Aorta (tissue), 5 donors: ENCODE results near the gene AIP. TPM values are rescaled to one million over a fixed set of nuclear protein-coding genes. Genes with fewer than 3 reads are reported as not detected.

ENCODE experiments used
- ATAC-seq: fragments of 200-7000 bp; cut with Tn5 transposase; one replicate; pipeline ENCODE4 v1.9.1; 2022; ENCODE audit warnings: moderate library complexity; ENCODE audit not compliant: low FRiP score
- DNase-seq, 2 donors: peaks; one replicate each; pipeline ENCODE4 v3.0.0-alpha.2; 2020
- H3K27ac ChIP-seq, 2 donors: one replicate each; pipeline ENCODE4 v1.5.1; 2013; ENCODE audit warnings: low read length in 2 of 2, mild to moderate bottlenecking in 2 of 2, moderate library complexity in 2 of 2, control low read depth in 1 of 2, inconsistent platforms in 1 of 2, low read depth in 1 of 2
- H3K27me3 ChIP-seq, 2 donors: one replicate each; pipeline ENCODE4 v1.6.1; 2013; ENCODE audit warnings: control low read depth in 1 of 2, low read length in 1 of 2, mild to moderate bottlenecking in 1 of 2, moderate library complexity in 1 of 2; ENCODE audit not compliant: insufficient read depth in 2 of 2, control insufficient read depth in 1 of 2
- H3K36me3 ChIP-seq, 2 donors: one replicate each; pipeline ENCODE4 v1.6.1; 2013; ENCODE audit warnings: control low read depth in 1 of 2, low read length in 1 of 2, mild to moderate bottlenecking in 1 of 2; ENCODE audit not compliant: insufficient read depth in 2 of 2, control insufficient read depth in 1 of 2
- H3K4me1 ChIP-seq, 2 donors: one replicate each; pipeline ENCODE4 v1.6.1; 2013; ENCODE audit warnings: low read length in 2 of 2, control low read depth in 1 of 2, mild to moderate bottlenecking in 1 of 2, moderate library complexity in 1 of 2; ENCODE audit not compliant: insufficient read depth in 2 of 2, control insufficient read depth in 1 of 2
- H3K4me3 ChIP-seq, 2 donors: one replicate each; pipeline ENCODE4 v1.5.1; 2013; ENCODE audit warnings: low read length in 2 of 2, control low read depth in 1 of 2, mild to moderate bottlenecking in 1 of 2
- H3K9me3 ChIP-seq: one replicate; pipeline ENCODE4 v1.6.1; 2013; ENCODE audit warnings: mild to moderate bottlenecking, low read length; ENCODE audit not compliant: control insufficient read depth
- WGBS, 2 donors: extraction: QIAGEN DNeasy Blood & Tissue Kit; methylation state at CpG; one replicate each; pipeline ENCODE4 v1.1.7; 2013; 5-methylcytosine and 5-hydroxymethylcytosine counted together
- intact Hi-C, 2 donors: fragments of 100-400 bp; cut with DNase I; formaldehyde crosslinking; loops; one replicate each; pipeline versions ENCODE4 v1.14.2 to v1.15.0; 2022
- polyA plus RNA-seq, 2 donors: library from polyadenylated mRNA; stranded (reverse); fragments of 200-250 nt; gene quantifications; one replicate each; pipeline ENCODE4 v1.2.3, GENCODE V29; 2013
- total RNA-seq, 2 donors: library from RNA; stranded (reverse); fragmentation: NEBNext Ultra II Directional; extraction: Animal tissue kit (Norgen Biotek cat#: 25700); gene quantifications; one replicate each; pipeline ENCODE4 v1.2.1, GENCODE V29; 2021
- donor health status: healthy with polysubstance abuse.
- donor health status: Bipolar disorder and iron deficiency.
- donor health status: DM: no; HTN: no; CAD: no.
- donor health status: DM: no; HTN: no; CAD: no.
- donor health status: DM: yes; HTN: yes; CAD: no.

AIP gene
- total and polyA plus RNA-seq, 4 donors, result 61.2 to 141 (median 83.8) TPM

DNA sequence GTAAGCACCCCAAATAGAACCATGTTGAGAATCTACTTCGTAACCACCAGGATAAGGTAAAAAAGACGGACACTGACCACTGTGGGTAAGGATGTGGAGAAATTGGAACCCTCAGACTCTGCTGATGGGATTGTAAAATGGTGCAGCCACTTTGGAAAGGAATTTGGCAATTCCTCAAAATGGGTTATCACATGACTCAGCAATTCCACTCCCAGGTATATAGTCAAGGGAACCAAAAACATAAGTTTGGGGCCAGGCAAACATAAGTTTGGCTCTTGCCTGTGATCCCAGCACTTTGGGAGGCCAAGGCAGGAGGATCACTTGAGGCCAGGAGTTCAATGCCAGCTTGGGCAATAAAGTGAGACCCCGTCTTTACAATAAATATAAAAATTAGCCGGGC lies 45.5 kb downstream of the AIP start:
- Histone ChIP-seq H3K36me3 (no peaks in the 10 kb centered on the region), H3K27me3 (no peaks in the 10 kb centered on the region), H3K4me1 (no peaks in the 10 kb centered on the region), H3K27ac (no peak overlapping the region), H3K4me3 (no peak overlapping the region), H3K9me3 (no peaks in the 10 kb centered on the region)
- WGBS, 2 donors, result 95% methylated on average over 4 of the region's 4 CpGs
- no peak for DNase-seq
- ATAC-seq, result no peak
- intact Hi-C loops, result no loop called here

DNA sequence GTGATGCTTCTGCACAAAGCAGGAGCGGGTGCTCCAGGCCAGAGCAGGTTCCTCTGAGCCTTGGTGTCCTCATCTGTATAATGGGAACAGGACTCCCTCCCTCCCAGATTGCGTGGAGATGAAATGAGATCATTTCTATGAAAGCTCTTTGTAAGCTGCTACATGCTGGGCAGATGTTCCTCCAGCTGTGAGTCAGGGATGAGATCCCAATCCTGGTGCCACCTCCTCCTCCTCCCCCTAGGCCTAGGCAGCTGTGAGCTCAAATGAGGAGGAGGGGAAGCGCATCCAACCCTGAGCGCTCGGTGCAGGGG lies 47.4 kb downstream of the AIP start:
- intact Hi-C loops, result no loop called here
- Histone ChIP-seq H3K4me1 (no peaks in the 10 kb centered on the region), H3K4me3 (no peak overlapping the region), H3K36me3 (no peaks in the 10 kb centered on the region), H3K27me3 (no peaks in the 10 kb centered on the region), H3K9me3 (no peaks in the 10 kb centered on the region), H3K27ac (no peak overlapping the region)
- WGBS, 2 donors, result 88 to 94% methylated on average over 5 of the region's 5 CpGs
- no peak for ATAC-seq
- no peak for DNase-seq

DNA sequence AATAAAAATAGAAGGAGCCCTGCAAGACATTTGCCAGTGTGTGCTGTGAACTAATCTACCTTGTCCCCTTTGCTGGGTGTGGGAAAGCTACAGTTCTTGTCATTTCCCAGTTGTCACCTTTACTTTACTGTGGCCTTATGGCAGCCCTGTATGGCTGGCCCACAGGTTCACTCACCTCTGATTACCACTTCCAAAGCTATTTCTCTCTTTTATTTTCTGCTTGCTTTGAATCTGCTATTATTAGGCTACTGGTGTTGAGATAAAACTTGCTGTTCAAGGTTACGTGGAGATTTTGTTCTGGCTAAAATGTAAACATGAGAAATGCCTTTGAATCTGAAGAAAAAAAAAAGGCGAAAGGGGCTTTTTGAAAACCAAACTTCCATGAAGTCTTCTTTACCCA lies 50.1 kb downstream of the AIP start:
- ATAC-seq (no peak), DNase-seq (no peak)
- intact Hi-C loops, result no loop called here
- H3K4me1 ChIP-seq, result no peaks in the 10 kb centered on the region
- no peaks in the 10 kb centered on the region for H3K27me3 ChIP-seq
- no peak overlapping the region for H3K4me3 ChIP-seq
- 64 to 81% methylated on average over 2 of the region's 2 CpGs for WGBS, 2 donors
- H3K36me3 ChIP-seq, result no peaks in the 10 kb centered on the region
- no peak overlapping the region for H3K27ac ChIP-seq
- H3K9me3 ChIP-seq, result no peaks in the 10 kb centered on the region

DNA sequence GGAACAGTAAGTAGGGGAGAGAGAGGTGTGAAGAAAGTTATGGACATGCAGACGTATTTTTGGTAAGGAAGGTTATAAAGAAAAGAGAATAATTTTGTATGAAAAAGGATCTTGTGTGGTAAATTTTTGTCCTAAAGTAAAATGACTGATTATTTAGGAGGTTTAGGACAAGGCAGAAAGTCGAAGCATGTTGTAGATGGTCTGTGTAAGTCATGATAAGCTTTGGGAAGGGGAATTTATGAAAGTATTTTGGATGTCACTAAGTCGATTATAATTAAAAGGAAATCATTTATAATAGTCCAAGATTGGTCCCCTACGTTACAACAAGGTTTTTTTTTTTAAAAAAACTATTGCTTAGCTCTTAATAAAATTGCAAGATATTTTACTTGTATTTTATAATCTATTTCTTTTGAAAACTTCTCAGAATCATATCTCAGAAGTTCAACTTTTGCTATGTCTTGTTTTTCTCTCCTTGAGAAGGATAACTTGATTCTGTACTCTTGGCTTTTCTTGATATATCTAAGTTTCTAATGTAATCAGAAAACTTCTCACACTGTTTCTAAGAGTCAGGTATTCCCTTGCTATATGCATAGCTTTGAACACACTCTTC lies 51.3 kb downstream of the AIP start:
- no peak for DNase-seq
- no peaks in the 10 kb centered on the region for H3K9me3 ChIP-seq
- no peaks in the 10 kb centered on the region for H3K36me3 ChIP-seq
- H3K4me1 ChIP-seq, result no peaks in the 10 kb centered on the region
- WGBS, 2 donors, result 39 to 40% methylated on average over 4 of the region's 4 CpGs
- H3K27me3 ChIP-seq, result no peaks in the 10 kb centered on the region
- intact Hi-C loops, result no loop called here
- H3K27ac ChIP-seq, result no peak overlapping the region
- no peak overlapping the region for H3K4me3 ChIP-seq
- no peak for ATAC-seq

DNA sequence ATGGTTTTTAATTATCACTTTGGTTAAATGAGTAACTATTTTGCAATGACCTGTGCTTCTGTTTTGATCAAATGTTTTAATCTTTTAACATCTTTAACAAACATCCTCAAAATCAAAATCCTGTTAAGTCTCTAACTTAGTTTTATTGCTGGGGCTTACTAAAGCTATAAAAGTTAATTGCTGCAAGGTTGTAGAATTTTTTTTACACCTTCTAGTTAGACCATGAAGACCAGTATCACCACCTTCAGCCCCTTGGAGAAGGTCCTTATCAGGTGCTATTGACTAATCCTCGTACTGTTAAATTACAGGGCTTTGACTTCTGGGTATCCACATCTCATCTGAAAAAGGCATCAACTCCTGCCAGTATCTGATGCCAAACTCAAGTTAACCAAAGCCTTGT lies 52.7 kb downstream of the AIP start:
- 92 to 95% methylated on average over 1 of the region's 1 CpG for WGBS, 2 donors

DNA sequence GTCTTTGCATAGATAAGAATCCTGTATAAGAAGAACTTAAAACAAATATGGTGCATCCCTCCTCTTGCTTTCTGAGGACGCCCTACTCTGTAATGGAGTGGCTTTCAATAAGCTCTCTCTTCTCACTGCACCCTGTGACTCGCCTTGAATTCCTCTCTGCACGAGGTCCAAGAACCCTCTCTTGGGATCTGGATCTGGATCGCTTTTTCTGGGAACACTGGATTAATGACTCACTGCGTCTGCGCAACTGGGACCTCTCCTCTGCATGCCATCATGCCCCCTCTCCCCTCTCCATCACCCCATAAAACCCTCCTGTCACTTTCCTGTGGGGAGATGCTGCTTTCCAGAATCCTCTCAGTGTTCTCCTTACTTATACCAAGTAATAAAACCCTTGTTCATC lies 55.5 kb downstream of the AIP start:
- no peak overlapping the region for H3K27ac ChIP-seq
- intact Hi-C loops, result no loop called here
- H3K4me1 ChIP-seq, result no peaks in the 10 kb centered on the region
- no peak for ATAC-seq
- no peak overlapping the region for H3K4me3 ChIP-seq
- no peak for DNase-seq
- no peaks in the 10 kb centered on the region for H3K9me3 ChIP-seq
- WGBS, 2 donors, result 29 to 33% methylated on average over 6 of the region's 6 CpGs
- no peaks in the 10 kb centered on the region for H3K36me3 ChIP-seq
- H3K27me3 ChIP-seq, result no peaks in the 10 kb centered on the region

More for the DNA sequence above, 52.7 kb downstream of the AIP start:
- no peaks in the 10 kb centered on the region for H3K36me3 ChIP-seq
- no peaks in the 10 kb centered on the region for H3K9me3 ChIP-seq
- H3K27me3 ChIP-seq, result no peaks in the 10 kb centered on the region
- H3K4me1 ChIP-seq, result no peaks in the 10 kb centered on the region
- no peak overlapping the region for H3K4me3 ChIP-seq
- no peak overlapping the region for H3K27ac ChIP-seq
- ATAC-seq, result no peak
- intact Hi-C loops, result no loop called here
- DNase-seq, result no peak

DNA sequence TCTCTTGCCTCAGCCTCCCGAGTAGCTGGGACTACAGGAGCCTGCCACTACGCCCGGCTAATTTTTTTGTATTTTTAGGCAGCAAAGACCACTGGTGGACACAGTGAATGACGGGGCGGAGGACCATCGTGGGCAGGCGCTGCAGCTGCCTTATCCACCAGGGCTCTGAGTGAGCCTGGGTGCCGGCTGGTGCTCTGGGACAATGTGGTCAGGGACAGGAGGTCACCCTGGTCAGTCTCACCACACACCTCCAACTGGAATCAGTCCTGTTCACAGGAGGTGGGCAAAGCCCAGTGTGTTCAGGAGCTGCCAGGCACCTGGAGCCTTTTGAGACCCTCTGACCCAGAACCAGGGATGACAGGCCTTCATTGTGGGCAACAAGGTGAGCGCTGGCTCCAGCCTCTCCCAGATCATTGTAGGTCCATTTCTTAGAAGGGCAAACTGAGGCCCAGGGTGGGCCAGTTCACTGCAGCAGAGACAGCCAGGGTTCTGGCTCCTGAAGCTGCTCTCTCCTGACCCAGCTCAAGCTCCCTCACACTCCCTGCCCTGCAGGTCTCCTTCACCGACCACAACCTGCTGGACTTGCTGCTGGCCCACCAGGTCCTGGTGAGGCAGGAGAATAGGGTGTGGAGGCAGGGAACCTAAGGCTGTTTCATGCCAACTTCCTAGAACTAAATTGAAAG lies 56.1 kb downstream of the AIP start:
- H3K4me1 ChIP-seq, result no peaks in the 10 kb centered on the region
- 82 to 83% methylated on average over 10 of the region's 10 CpGs for WGBS, 2 donors
- DNase-seq (no peak), ATAC-seq (no peak)
- no peaks in the 10 kb centered on the region for H3K27me3 ChIP-seq
- H3K9me3 ChIP-seq, result no peaks in the 10 kb centered on the region
- intact Hi-C loops, result no loop called here
- H3K4me3 ChIP-seq, result no peak overlapping the region
- no peak overlapping the region for H3K27ac ChIP-seq
- no peaks in the 10 kb centered on the region for H3K36me3 ChIP-seq

DNA sequence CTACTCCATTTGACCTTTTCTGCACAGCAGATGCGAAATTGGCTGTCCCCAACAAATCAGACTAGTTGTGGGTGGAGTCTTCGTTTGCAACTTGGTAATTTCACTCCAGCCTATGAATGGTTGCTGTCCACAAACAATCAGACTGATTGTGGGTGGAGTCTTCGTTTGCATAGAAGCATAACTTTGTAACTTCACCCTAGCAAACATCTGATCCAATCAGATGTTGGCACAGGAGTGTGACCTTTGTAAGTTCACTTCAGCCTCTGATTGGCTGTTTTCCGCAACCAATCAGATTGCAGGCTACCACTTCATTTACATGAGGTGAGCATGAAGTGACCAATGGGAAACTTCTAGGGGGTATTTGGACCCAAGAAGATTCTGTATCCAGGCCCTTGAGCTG lies 56.7 kb downstream of the AIP start:
- intact Hi-C loops, result no loop called here
- no peak for DNase-seq
- no peak for ATAC-seq

More for the DNA sequence above, 56.7 kb downstream of the AIP start:
- Histone ChIP-seq H3K4me1 (no peaks in the 10 kb centered on the region), H3K4me3 (no peak overlapping the region), H3K9me3 (no peaks in the 10 kb centered on the region), H3K27me3 (no peaks in the 10 kb centered on the region), H3K27ac (no peak overlapping the region), H3K36me3 (no peaks in the 10 kb centered on the region)
- 86 to 92% methylated on average over 4 of the region's 4 CpGs for WGBS, 2 donors
